GM18951 (cell line): ENCODE results near the gene NUDCD3.
"Not testable (repeated sequence)": the region's sequence is repeated elsewhere in the genome, so short reads cannot be mapped to it uniquely, and the experiment has no call there.

Experiments used
- POLR2A ChIP-seq: IDR thresholded peaks from 4 replicates; pipeline ENCODE4 v1.6.1; 2011; ENCODE audit warnings: mild to moderate bottlenecking; ENCODE audit not compliant: insufficient read length, insufficient read depth; ENCODE audit errors: extremely low read depth
- in situ Hi-C: fragments of 300-500 bp; cut with MboI; formaldehyde crosslinking; loops from one replicate; pipeline ENCODE4 v1.12.0; 2022; ENCODE audit warnings: low sequenced_read_pairs, mixed read lengths, inconsistent platforms; ENCODE audit not compliant: unreplicated experiment

NUDCD3 gene

GRCh38 chr7:44434201-44434600 lies 56.3 kb downstream of the NUDCD3 start:
- in situ Hi-C loops = no loop called here
- no peak for TF ChIP-seq POLR2A

GRCh38 chr7:44433255-44434022 lies 57.0 kb downstream of the NUDCD3 start:
- in situ Hi-C loops = no loop called here
- TF ChIP-seq POLR2A = no peak

- TF ChIP-seq POLR2A = no peak
- in situ Hi-C loops = no loop called here
Observed at GRCh38 chr7:44432381-44432977, 58.0 kb downstream of the NUDCD3 start.

- TF ChIP-seq POLR2A = no peak
- in situ Hi-C loops = no loop called here
Observed at GRCh38 chr7:44431091-44431608, 59.3 kb downstream of the NUDCD3 start.

GRCh38 chr7:44430054-44430453 lies 60.4 kb downstream of the NUDCD3 start:
- no peak for TF ChIP-seq POLR2A
- in situ Hi-C loops = no loop called here

- in situ Hi-C loops = not testable (repeated sequence)
Observed at GRCh38 chr7:44424762-44425161, 65.7 kb downstream of the NUDCD3 start.

- in situ Hi-C loops = no loop called here
- TF ChIP-seq POLR2A = no peak
Observed at GRCh38 chr7:44416941-44417340, 73.5 kb downstream of the NUDCD3 start.

GRCh38 chr7:44415510-44415909 lies 74.9 kb downstream of the NUDCD3 start:
- no peak for TF ChIP-seq POLR2A
- in situ Hi-C loops = no loop called here

- no peak for TF ChIP-seq POLR2A
- in situ Hi-C loops = no loop called here
Observed at GRCh38 chr7:44415047-44415446, 75.4 kb downstream of the NUDCD3 start.

- no peak for TF ChIP-seq POLR2A
- in situ Hi-C loops = no loop called here
Observed at GRCh38 chr7:44411306-44411705, 79.2 kb downstream of the NUDCD3 start.

- no peak for TF ChIP-seq POLR2A
- in situ Hi-C loops = no loop called here
Observed at GRCh38 chr7:44408596-44408995, 81.9 kb downstream of the NUDCD3 start.

- TF ChIP-seq POLR2A = no peak
- in situ Hi-C loops = no loop called here
Observed at GRCh38 chr7:44403775-44404174, 86.7 kb downstream of the NUDCD3 start.

- no peak for TF ChIP-seq POLR2A
- in situ Hi-C loops = no loop called here
Observed at GRCh38 chr7:44403176-44403759, 87.2 kb downstream of the NUDCD3 start.

- TF ChIP-seq POLR2A = no peak
- in situ Hi-C loops = no loop called here
Observed at GRCh38 chr7:44402401-44403060, 87.9 kb downstream of the NUDCD3 start.

GRCh38 chr7:44401692-44402091 lies 88.8 kb downstream of the NUDCD3 start:
- in situ Hi-C loops = no loop called here
- no peak for TF ChIP-seq POLR2A
